IMR-90 (cell line): ENCODE data around the gene TNFRSF13B.

Source experiments
- CEBPB ChIP-seq: IDR thresholded peaks from 2 replicates; pipeline ENCODE4 v1.6.1; 2012; ENCODE audit warnings: low read depth, low read length, improper control_type of control experiment
- CHD1 ChIP-seq: IDR thresholded peaks from 2 replicates; pipeline ENCODE4 v1.6.1; 2012; ENCODE audit warnings: low read depth, low read length, improper control_type of control experiment
- CTCF ChIP-seq: conservative IDR thresholded peaks from 2 replicates; pipeline ENCODE4 v1.5.1; 2012; ENCODE audit warnings: mild to moderate bottlenecking, low read depth, low read length, improper control_type of control experiment
- MAZ ChIP-seq: IDR thresholded peaks from 2 replicates; pipeline ENCODE4 v1.6.1; 2012; ENCODE audit warnings: low read depth, mild to moderate bottlenecking, low read length, improper control_type of control experiment, moderate library complexity, borderline replicate concordance
- MXI1 ChIP-seq: IDR thresholded peaks from 2 replicates; pipeline ENCODE4 v1.6.1; 2012; ENCODE audit warnings: low read depth, mild to moderate bottlenecking, low read length, moderate library complexity, borderline replicate concordance
- POLR2A ChIP-seq: IDR thresholded peaks from 2 replicates; pipeline ENCODE4 v1.6.1; 2012; ENCODE audit warnings: mild to moderate bottlenecking, low read depth, low read length
- RAD21 ChIP-seq: IDR thresholded peaks from 2 replicates; pipeline ENCODE4 v1.6.1; 2012; ENCODE audit warnings: low read length, improper control_type of control experiment
- RCOR1 ChIP-seq: IDR thresholded peaks from 2 replicates; pipeline ENCODE4 v1.6.1; 2012; ENCODE audit warnings: mild to moderate bottlenecking, low read length, improper control_type of control experiment; ENCODE audit not compliant: insufficient replicate concordance
- SMC3 ChIP-seq: fragments of 150-350 bp; IDR thresholded peaks from 2 replicates; pipeline ENCODE4 v1.6.1; 2016; ENCODE audit warnings: low read depth, mild to moderate bottlenecking, antibody characterized with exemption, low read length, moderate library complexity
- USF2 ChIP-seq: fragments of 150-350 bp; IDR thresholded peaks from 2 replicates; pipeline ENCODE4 v1.6.1; 2017; ENCODE audit warnings: mild to moderate bottlenecking, antibody characterized with exemption, low read length, low read depth

DNA sequence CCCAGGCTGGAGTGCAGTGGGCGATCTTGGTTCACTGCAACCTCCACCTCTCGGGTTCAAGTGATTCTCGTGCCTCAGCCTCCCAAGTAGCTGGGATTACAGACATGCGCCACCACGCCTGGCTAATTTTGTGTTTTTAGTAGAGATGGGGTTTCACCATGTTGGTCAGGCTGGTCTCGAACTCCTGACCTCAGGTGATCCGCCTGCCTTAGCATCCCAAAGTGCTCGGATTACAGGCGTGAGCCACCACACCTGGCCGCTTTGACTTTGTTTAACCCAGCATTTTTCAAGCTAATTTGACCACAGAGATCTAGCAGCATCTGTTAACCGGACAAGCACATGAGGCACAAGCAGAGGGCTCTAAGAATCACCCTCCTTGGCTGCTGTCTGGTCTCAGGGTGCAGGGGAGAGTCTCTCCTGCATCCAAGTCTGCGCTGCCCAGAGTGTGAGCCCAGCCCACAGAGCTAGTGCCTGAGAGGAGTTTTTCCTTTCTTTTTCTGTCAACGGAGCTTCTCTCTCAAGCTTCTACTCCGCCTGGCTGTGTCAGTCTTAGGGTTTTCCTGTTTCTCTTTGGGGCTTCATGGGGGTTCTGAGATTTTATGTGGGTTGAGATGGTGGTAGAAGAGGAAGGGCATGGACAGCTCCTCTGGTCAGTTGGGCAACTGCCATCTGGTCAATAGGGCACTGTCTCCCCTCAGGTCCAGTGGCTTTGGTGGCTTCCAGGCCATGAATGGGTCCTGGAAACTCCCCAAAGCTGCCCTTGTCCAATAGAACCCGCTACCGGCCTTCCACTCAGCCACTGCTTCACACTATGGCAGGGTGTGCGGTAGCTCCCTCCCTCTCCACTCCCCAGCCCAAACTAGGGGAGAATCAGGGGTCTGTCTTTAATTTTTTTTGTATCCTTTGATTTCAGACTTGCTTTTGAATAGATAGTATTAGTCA lies 59.6 kb downstream of the TNFRSF13B start:
- TF ChIP-seq POLR2A (no peak), SMC3 (no peak), RAD21 (no peak), CEBPB (no peak), CTCF (no peak), CHD1 (no peak), RCOR1 (no peak), USF2 (no peak), MAZ (no peak), MXI1 (no peak)
